HG03521 (cell line): ENCODE measurements around the gene EPHA6.
A peak's percentile ranks its signal among the peaks of the same experiment; 100 is the strongest.

ENCODE experiments used
- ATAC-seq: cut with Tn5 transposase; IDR thresholded peaks from one replicate; pipeline ENCODE4 v1.9.1; 2021; ENCODE audit warnings: mild to moderate bottlenecking, moderate library complexity; ENCODE audit not compliant: unreplicated experiment

Gene EPHA6

DNA sequence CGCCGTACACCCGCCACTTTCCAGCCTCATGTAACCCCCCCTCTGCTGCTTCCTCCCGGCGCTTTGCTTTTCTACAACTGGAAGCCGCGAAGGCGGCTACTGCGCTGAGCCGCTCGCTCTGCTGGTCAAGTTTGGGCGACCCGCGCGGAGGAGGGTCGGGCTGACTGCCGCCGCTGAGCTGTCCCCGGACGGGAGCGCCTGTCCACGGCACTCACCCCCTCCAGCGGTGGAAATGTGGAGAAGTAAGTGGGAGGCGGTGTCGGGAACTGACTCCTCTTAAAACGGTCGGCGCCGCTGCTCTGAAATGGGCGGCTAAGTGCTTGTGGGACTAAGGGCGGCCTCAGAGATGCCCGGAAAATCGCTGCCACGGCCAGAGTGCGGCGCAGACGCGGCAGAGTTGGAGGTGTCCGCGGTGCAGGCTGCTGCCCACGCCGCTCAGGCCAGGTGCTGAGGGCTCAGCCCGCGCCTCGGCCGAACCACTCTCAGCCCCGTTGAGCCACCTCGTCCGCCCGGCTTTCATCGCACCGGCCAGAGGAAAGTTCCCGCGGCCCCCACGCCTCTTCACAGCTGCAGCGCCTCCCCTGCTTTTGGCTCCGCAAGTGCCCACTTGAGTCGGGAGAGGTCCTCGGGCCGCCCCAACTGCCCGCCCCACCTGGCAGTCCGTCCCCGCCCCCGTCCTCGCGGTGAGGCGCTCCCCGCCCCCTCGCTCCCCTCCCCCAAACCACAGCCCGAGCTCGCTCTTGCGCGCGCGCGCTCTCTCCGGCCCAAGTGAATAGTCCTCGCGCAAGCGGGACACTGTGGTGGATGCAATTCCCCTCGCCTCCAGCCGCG is at the start of gene EPHA6:
Gene EPHA6, plus strand, starts transcription at position 775 of the 831 bp plus-strand sequence.
- peak; percentile 10 for ATAC-seq

DNA sequence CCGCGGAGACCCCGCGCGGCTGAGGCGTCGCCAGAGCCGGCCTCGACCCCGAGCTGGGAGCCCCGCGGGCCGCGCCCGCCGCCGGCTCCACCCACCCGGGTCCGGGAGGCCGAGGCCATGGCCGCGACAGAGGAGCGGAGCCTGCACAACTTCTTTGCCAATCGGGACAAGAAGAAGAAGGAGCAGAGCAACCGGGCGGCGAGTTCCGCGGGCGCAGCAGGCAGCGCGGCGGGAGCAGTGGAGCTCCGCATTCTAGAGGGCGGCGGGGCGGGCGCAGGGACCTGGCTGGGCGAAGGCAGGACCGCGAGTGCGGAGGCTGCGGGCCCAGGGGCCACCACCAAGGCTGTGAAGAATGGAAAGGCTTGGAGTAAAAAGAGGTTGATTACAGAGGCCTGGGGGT is 37.6 kb upstream of the EPHA6 start:
- ATAC-seq = no peak

DNA sequence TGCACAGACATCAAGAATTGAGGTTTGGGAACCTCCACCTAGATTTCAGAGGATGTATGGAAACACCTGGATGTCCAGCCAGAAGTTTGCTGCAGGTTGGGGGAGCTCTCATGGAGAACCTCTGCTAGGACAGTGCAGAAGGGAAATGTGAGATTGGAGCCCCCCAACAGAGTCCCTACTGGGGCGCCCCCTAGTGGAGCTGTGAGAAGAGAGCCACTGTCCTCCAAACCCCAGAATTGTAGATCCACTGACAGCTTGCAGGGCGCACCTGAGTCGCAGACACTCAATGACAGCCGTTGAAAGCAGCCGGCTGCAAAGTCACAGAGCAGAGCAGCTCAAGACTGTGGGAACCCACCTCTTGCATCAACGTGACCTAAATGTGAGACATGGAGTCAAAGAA is 34.6 kb upstream of the EPHA6 start:
- ATAC-seq = no peak

DNA sequence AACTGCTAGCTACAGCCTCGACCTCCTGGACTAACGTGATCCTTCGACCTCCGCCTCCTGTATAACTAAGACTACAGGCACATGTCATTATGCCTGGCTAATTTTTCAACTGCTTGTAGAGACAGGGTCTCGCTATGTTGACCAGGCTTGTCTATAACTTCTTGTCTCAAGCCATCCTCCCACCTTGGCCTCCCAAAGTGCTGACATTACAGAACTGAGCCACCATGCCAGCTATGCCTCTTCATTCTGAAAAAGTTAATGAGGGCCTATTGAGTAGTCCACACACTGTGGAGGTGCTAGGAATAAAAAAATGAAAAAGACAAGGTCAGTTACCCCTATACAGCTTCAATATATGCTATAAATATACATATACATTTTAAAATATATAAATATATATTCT is 18.3 kb upstream of the EPHA6 start:
- no peak for ATAC-seq

DNA sequence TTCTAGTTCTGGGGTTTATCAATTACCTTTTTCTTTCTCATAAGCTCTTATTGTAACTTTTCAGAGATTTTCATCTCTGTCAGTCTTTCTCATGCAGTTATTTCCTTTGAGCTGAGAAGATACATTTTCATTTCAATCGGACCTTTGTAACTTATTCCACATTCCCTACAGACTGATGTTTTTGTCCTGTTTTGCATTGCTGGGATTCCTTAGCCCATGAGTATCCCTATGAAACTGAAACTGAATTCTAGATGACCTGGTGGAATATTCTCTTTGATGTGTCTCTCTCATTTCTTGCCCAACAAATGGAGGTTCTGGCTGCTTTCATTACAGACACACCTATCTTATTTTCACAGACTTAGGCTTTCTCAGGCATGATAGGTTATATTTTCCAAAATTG is 10.5 kb upstream of the EPHA6 start:
- ATAC-seq = no peak

DNA sequence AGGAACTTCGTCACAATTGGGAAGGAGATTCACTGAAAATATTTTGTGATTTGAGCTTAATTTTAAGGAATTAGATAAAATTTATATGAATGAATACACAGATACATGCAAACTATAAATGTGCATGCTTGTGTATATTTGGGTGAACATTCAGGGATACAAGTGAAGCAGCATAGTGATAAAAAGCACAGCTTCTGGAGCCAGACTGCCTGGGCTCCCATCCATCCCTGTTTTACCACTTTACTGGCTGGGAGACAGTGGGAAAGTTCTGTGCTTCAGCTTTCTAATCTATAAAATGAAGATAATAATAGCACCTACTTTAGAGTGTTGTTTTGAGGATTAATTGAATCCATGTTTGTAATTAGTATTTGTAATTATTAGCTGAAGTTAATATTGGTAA is 8.1 kb upstream of the EPHA6 start:
- no peak for ATAC-seq

DNA sequence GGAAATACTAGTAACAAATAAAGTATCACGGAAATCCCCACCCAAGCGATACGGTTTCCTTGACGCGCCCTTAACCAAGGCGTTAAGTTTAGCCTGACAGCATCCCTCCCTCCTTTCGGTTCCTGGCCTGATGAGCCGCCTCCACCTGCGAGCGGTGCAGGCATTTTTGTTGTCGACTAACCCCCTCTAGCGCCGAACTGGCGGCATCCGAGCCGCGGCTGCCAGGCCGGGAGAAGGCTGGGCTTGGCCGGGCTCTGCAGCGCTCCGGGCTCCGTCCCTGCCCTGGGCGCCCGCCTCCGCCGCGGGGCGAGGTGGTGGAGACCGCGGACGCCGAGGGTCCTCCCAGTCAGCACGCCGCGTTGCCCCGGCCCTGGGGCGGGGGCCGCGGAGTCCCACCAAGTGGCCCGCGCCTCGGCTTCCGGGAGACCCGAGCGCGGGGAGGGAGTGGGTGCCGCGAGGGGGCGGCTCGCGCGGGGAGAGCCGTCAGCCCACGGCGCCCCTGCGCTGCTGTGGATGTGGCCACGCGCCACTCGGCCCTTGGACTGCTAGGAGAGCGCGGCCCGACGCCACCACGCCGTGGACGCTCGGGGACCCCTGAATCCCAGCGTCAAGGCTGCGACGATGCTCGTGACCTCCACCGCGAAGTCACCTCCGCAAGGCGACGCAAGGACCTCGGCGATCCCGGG is 1.1 kb upstream of the EPHA6 start:
- ATAC-seq = peak; percentile 99

DNA sequence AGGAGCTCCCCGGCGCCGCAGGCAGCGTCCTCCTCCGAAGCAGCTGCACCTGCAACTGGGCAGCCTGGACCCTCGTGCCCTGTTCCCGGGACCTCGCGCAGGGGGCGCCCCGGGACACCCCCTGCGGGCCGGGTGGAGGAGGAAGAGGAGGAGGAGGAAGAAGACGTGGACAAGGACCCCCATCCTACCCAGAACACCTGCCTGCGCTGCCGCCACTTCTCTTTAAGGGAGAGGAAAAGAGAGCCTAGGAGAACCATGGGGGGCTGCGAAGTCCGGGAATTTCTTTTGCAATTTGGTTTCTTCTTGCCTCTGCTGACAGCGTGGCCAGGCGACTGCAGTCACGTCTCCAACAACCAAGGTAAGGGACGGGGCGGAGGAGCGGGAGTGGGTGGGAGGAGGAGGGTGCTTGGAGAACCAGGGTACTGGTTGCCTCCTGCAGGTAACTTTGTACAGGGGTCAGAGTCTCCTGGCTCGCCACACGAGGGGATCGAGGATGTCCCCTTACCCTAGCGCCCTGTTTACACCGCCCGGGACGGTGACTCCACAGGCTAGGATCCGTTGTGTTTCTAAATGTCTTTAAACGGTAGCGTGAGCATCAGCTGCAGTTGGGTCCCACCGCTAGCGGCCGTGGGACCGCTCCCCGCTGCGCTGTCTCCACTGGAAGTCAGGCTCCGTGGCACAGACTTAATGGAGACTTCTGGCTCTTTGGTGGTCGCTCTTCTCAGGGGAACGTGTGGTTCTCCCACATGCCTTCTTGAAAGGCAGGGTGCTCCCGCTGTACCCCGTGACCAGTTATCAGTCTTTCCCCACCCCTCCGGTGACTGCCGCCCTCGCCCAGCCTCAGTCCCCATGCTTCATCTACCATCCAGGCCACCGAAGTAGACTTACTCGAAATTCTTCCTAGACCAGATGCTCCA is 515 bp downstream of the EPHA6 start:
- no peak for ATAC-seq

DNA sequence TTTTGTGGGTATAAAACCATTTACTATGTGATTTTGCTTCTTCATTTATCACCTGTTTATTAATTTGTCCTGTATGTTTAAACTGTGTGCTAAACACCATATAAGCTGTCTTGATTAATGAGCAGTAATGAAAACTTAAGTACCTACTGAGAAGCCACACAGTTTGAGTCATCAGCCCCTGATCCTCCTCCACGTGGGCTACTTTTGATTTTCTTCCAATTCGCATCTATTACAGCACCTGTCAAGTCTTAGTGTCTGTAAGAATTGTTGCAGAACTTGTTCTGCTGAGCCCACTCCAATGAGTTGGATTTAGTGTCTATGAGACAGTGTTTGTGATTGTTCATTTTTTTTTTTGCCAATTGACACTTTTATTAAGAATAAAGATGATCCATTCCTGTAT is 16.8 kb downstream of the EPHA6 start:
- no peak for ATAC-seq

DNA sequence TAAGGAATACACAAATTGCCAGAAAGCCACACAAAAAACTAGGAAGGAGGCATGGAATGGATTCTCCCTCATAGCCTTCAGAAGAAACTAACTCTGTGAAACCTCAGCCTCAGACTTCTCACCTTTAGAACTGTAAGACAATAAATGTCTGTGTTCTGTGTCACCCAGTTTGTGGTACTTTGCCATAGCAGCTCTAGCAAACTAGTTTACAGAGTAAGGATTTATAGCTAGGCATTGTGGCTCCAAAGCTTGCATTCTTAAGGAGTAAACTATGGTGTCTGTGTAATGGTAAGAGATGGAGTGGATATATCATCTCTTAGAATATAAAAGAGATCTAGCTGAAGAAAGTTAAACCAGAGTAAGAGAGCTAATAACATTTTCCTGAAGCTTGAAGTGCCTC is 18.9 kb downstream of the EPHA6 start:
- no peak for ATAC-seq

DNA sequence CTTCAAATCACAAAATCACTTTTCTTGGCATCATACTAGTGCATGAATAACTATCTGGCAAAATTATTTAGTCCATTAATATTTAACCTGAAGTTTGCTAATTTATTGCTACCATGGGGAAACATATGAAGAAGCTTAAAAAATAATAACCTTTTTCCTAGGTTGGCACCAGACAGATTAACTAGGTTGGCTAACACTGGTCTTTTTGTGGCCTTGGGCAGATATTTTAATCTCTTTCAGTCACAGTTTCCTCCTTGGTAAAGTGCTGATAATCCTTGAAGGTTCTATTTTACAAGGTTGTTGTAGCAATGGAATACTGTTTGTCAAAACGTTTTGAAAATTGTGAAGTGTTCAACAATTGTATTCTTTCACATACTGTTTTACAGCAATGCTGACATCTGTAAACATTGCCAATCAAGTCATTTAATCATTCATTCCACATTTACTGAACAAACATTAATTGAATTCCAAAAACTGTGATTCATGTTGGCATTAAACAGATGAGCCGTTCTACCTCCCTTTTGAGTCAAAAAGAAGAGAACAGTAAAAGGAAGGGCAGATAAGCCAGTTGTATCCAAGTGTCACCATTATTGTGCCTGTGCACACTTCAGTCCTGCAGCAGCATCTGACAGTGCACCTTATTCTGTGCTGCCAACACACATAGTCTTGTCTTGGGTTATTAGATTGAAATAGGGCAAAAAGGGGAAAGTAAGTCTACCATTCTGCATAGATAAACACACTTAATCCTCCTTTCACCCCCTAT is 21.9 kb downstream of the EPHA6 start:
- no peak for ATAC-seq

DNA sequence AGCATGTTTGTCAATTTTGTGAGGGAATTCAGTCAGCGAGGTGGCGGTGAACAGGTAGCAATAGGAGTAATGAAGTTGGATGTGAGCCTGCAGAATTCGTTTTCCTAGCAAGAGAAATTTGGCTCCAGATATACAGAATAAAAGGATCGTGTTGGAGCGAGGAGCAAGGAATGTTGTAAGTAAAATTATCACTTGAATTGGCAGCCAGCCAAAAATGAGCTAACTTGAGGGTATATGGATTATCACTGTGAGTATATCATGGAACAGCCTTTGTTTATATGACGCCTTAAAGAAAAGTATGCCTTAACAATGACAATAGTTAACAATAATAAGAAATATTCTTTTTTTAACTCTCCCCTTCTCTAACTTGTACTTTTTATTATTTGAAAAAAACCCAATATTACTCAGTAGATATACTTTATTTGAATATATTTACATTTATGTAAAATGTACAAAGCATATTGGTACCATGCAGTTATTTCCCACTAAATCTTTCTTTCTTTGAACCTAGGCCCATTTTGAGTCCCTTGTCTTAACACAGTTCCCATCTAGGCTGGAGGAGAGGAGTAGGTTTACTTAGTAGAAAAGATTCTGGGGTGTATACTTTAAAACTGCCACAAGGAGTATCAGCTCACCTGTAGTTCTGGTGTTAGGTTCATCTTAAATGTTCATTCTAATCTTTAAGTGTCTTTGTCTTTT is 29.3 kb downstream of the EPHA6 start:
- no peak for ATAC-seq

DNA sequence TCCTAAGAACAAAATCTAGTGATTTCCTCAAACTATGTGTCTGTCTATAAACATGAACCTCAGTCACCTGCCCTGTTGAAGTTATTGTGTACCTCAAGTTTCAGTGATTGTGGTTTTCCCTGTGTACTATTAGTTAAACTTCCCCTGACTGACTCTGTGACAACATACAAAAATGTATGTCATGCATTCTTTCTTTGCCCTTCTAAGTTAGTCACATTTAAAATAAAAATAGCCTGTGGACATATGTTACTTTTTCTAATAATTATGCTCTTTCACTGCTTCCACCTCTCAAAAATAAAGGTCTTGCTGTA is 29.8 kb downstream of the EPHA6 start:
- no peak for ATAC-seq

DNA sequence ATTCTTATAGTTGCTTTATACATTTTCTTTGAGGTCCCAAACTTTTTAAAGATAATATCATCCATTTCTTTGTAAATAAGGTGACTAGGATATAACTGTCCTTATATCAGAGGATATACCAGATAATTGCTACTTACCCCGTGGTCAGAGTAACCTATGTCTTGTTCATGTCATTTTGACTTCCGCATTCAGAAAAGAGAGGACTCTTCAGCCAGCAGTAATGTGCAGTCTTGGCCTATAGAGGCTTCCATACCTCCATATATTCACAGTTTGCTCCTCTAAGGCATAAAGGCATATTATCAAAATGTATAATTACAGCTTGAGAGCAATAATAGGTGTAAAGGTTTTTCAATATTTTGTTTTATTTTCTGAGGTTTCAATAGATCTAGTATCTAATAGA is 38.5 kb downstream of the EPHA6 start:
- ATAC-seq = no peak

DNA sequence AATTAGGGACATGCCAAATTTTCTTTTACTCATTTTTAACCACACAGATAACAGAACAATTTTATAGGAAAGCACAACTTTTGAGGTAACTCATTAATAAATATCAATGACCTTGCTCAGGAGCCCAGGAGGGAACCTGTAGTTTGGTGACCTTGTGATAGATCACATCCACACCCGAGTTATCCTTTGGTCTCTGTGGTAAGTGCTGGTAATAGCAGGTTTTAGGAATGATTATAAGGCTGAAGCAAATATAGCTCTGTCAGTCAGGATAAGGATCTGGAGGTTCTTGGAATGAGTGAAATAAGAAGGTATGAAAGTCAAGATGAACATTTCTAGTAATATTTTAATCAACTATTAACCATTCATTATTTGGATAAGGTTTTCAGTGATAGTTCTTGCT is 46.5 kb downstream of the EPHA6 start:
- ATAC-seq = no peak

DNA sequence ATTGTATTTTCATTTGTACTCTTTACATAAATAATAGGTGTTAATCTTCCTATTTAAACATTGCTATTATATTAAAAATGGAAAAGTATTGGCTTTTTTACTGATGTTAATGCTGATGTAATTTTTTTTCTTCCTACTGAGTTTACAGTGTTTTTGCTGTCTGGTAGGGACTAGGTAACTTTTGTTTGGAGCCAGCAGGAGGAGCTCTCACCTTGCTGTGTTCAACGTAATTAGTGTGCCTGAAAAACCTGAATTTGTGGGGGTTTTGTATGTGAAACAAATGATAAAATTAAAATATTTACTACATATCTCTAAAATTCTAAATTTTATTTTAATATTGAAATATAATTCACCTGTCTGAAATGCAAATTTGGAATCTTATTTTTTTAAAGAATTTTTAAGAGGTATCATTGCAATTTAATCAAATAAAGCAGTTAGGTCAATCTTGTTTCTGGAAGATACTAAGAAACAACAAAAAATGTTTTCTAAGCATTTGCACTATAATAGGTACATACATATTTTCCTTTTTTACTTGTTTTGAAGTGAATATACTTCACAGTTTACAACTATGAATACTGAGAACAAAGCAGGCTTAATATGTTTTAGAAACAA is 48.8 kb downstream of the EPHA6 start:
- ATAC-seq = peak; percentile 59

DNA sequence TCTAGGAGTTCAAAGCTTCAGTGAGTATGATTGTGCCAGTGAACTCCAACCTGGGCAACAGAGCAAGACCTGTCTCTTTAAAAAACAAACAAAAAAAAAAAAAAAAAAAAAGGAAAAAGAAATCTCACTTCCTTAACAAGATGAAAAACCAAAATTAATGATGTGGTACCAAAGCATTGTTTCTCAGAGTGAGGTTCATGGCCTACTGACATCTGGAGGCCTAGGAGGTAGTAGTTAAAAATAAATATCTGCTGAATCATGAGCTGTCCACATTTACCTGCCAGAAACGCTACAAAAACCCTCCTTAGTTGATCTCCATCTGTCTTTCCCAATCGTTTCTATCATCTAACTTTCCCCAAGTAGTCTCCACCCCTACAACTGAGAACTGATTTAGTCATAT is 51.2 kb downstream of the EPHA6 start:
- no peak for ATAC-seq

DNA sequence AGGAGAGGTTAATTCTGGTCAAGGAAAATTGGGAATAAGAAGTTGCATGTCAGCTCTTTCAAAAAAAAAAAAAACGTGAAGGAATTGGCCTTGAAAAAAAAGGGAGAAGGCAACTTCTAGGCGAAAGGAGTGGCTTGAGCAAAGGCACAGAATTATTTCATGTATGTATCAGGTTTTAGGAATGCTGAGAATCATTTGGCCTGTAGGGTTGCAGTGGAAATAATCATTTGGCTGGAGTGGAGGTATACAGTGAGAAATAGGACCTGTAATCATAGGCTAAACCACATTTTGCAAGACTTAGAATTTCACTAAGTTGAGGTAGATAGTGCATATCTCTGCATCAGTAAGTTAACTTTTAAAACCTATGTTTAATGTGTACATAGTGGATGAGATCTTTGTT is 54.9 kb downstream of the EPHA6 start:
- ATAC-seq = no peak

DNA sequence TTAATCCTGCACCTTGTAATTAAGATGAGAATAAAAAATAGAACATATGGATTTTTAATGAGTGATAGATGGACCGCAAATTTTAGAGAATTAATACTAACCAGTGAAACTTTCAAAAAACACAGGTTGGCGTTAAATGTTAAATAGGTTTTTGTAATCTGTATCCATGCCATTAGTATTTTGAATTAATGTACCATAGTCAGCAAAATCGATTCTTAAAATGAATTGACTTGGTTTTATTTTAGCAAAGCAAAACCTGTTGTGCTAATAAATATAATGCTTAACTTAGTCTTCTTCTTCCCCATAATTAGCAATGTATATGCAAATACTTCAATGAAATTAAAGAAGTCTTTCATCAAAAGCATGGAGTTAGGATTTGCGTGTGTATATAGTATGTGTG is 63.1 kb downstream of the EPHA6 start:
- ATAC-seq = no peak

DNA sequence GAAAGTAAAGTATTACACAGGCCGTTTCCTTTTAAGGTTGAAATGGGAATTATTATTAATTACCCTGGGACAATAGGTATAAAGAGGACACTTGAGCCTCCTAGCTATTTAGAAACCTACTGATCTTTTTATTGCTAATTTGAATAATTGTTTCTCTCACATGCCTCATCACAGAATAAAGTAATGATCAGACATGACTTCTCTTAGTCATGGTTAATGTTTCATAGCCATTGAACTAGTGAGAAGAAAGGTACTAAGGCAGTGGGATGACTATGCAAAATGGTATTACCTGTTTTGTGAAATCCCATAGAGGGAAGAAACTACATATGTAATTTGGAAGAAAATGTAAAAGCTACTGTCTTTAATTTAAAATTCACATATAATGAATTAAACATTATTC is 85.6 kb downstream of the EPHA6 start:
- ATAC-seq = no peak
